Endometrium (tissue), 2 donors: ENCODE data around the gene PHETA1.

Source experiments
- FAIRE-seq: peaks from 2 replicates; lab custom pipeline; 2012; peaks lifted over from hg19 to GRCh38; lab: Jason Lieb, UNC
- donor health status: control.
- donor health status: control.

PHETA1 gene

GRCh38 chr12:111320258-111321050 lies 48.4 kb downstream of the PHETA1 start:
- no peak for FAIRE-seq

- FAIRE-seq, result no peak
These were observed 49.2 kb downstream of the PHETA1 start for GRCh38 chr12:111319600-111320257.

DNA sequence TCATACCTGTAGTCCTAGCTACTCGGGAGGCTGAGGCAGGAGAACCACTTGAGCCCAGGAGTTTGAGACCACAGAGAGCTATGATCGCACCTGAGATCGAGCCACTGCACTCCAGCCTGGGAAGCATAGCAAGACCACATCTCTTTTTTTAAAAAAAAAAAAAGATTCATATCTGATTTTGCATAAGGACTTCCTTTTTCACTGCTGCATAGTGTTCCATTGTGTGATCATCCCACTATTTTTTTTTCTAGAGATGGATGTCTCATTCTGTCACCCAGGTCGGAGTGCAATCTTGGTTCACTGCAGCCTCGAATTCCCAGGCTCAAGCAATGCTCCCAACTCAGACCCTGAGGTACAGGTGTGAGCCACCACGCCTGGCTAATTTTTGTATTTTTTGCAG lies 50.4 kb downstream of the PHETA1 start:
- no peak for FAIRE-seq

DNA sequence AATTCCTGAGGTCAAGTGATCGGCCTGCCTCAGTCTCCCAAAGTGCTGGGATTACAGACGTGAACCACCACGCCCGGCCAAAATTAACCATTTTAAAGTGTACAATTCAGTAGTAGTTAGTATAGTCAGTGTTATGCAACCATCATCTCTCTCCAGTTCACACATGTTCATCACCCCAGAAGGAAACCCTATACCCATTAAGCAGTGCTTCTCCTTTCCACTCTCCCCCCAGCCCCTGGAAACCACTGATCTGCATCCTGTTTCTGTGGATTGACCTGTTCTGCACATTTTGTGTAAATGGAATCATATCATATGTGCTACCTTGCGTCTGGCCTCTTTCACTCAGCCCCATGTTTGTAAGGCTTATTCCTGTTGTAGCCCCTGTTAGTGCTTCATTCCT lies 52.2 kb downstream of the PHETA1 start:
- no peak for FAIRE-seq

DNA sequence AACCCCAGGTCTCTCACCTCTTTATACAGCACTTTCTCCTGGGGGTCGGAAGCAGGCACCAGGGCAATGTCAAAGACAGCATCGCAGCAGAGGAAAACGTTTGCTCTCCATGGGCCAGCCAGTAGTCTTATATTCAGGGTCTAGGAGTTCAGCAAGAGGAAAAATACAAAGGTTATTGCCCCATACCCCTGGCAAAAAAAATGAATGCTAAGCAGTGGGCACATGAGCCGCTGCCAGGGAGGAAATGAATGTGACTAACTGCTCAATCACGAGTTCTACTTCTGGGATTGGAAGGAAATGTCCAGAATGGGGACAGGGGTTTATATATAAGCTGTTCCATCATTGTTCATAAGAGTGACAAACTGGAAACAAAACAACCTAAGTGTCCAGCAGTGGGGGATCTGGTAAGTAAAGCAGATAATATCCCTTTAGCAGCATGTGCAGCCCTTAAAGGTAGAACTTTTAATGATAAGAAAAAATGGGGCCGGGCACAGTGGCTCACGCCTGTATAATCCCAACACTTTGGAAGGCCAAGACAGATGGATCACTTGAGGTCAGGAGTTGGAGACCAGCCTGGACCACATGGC lies 53.8 kb downstream of the PHETA1 start:
- FAIRE-seq, result no peak

DNA sequence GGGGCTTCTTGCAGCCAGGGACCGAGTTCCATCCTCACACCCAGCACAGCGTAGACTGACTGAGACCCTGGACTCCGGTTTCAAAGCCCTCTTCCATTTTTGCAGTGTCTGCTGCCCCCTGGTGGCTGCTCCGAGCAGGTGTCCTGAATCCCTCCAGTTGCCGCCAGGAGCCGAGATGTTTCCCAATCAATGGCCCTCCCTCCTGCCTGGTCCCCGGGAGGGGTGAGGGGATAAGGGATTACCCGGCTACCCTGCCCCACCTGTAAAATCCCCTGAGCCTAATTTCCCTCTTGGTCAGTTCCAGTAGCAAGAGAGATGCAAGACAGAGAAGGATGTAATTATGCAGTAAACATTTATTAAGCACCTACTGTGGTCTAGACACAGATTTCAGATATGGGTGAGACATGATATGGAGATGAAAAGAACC lies 55.0 kb downstream of the PHETA1 start:
- no peak for FAIRE-seq

DNA sequence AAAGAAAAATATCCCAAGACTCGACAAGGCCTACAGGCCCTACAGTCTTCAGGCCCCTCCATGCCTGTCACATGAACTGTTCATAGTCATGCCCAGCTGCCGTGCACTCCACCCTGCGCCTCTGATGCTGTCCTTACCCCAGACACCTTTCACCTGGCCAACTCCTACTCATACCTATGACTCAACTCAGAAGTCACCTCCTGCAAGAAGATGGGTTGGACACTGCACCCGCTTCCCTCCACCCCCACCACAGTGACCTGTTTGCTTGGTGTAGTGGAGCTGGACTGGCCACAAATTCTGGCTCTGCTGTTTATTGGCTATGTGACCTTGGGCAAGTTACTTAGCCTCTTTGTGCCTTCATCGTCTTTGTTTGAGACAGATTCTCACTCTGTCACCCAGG lies 56.2 kb downstream of the PHETA1 start:
- FAIRE-seq, result no peak

DNA sequence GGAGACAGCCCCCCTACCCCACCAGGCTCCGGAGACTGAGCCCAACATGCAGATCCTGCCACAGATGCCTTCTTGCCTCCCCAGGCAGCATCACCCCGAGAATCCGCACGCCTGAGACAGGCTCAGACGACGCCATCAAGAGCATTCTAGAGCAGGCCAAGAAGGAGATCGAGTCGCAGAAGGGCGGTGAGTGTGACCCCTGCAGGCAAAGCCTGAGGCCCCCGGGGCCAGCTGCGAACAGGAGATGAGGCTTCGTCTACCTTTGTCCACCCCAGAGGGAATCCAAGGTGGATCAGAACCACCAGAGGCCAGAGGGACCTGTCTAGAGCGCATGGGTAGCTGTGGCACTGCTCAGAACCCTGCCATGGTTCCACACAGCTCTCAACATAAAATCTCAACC lies 56.9 kb downstream of the PHETA1 start:
- no peak for FAIRE-seq

GRCh38 chr12:111311011-111311410 lies 57.9 kb downstream of the PHETA1 start:
- no peak for FAIRE-seq
